Neural cell (in vitro differentiated cells): ENCODE results near the gene ATOX1. TPM values are rescaled to one million over a fixed set of nuclear protein-coding genes. Genes with fewer than 3 reads are reported as not detected.
A peak's percentile ranks its signal among the peaks of the same experiment; 100 is the strongest.

Experiments
- H2AFZ ChIP-seq: fragments of 200-600, 300-800 bp; sonication (generic), shearing (Covaris generic); 2 replicates; pipeline ENCODE4 v1.6.0; 2014; ENCODE audit warnings: low read depth, mild to moderate bottlenecking, antibody characterized with exemption, low read length, moderate library complexity
- H3F3A ChIP-seq: fragments of 200-600 bp; shearing (Covaris generic); 2 replicates; pipeline ENCODE4 v1.6.1; 2016; ENCODE audit warnings: mild to moderate bottlenecking, moderate library complexity, mixed read lengths, antibody characterized with exemption, low read length; ENCODE audit not compliant: insufficient read depth, poor library complexity, severe bottlenecking
- H3K27ac ChIP-seq: fragments of 200-600, 300-800 bp; sonication (generic), shearing (Covaris generic); 2 replicates; pipeline ENCODE4 v1.5.1; 2014; ENCODE audit warnings: mild to moderate bottlenecking, low read length, moderate library complexity
- H3K27me3 ChIP-seq: fragments of 300-800, 200-600 bp; sonication (generic), shearing (Covaris generic); 2 replicates; pipeline ENCODE4 v1.6.0; 2014; ENCODE audit warnings: mild to moderate bottlenecking, low read depth, low read length, moderate library complexity; ENCODE audit not compliant: insufficient read depth
- H3K36me3 ChIP-seq: fragments of 300-800, 200-600 bp; sonication (generic), shearing (Covaris generic); 2 replicates; pipeline ENCODE4 v1.5.1; 2014; ENCODE audit warnings: mild to moderate bottlenecking, antibody characterized with exemption, low read length, moderate library complexity; ENCODE audit not compliant: insufficient read depth
- H3K4me2 ChIP-seq: fragments of 300-800, 200-600 bp; sonication (generic), shearing (Covaris generic); 2 replicates; pipeline ENCODE4 v1.6.0; 2014; ENCODE audit warnings: mild to moderate bottlenecking, low read length
- H3K4me3 ChIP-seq: fragments of 300-800, 200-600 bp; sonication (generic), shearing (Covaris generic); 2 replicates; pipeline ENCODE4 v1.5.1; 2014; ENCODE audit warnings: mild to moderate bottlenecking, low read length, moderate library complexity
- H3K79me2 ChIP-seq: fragments of 200-600 bp; shearing (Covaris generic); replicated peaks from 2 replicates; pipeline ENCODE4 v1.6.0; 2014; ENCODE audit warnings: mild to moderate bottlenecking, low read length, moderate library complexity; ENCODE audit not compliant: insufficient read depth
- H3K9ac ChIP-seq: fragments of 300-800, 200-600 bp; sonication (generic), shearing (Covaris generic); 2 replicates; pipeline ENCODE4 v1.6.1; 2016; ENCODE audit warnings: mild to moderate bottlenecking, low read length, mixed read lengths
- H3K9me2 ChIP-seq: fragments of 200-600 bp; shearing (Covaris generic); 2 replicates; pipeline ENCODE4 v1.6.1; 2016; ENCODE audit warnings: mild to moderate bottlenecking, low read length, mixed read lengths; ENCODE audit not compliant: insufficient read depth
- H3K9me3 ChIP-seq: fragments of 200-600, 300-800 bp; sonication (generic), shearing (Covaris generic); 2 replicates; pipeline ENCODE4 v1.6.1; 2016; ENCODE audit warnings: mild to moderate bottlenecking, mixed run types, low read length, moderate library complexity, mixed read lengths
- H4K20me1 ChIP-seq: fragments of 200-600 bp; shearing (Covaris generic); 2 replicates; pipeline ENCODE4 v1.6.1; 2016; ENCODE audit warnings: mild to moderate bottlenecking, mixed run types; ENCODE audit not compliant: insufficient read depth
- EP300 ChIP-seq: fragments of 450-650 bp; conservative IDR thresholded peaks from 2 replicates; pipeline ENCODE4 v1.6.1; 2014; ENCODE audit warnings: antibody characterized with exemption, mild to moderate bottlenecking, moderate library complexity; ENCODE audit not compliant: poor library complexity, severe bottlenecking
- EZH2 ChIP-seq: fragments of 200-600, 300-800 bp; shearing (Covaris generic), sonication (generic); IDR thresholded peaks from 2 replicates; pipeline ENCODE4 v1.6.1; 2014; ENCODE audit warnings: antibody characterized with exemption, low read length, borderline replicate concordance, mild to moderate bottlenecking; ENCODE audit not compliant: insufficient read depth, poor library complexity, severe bottlenecking
- MXI1 ChIP-seq: fragments of 450-650 bp; conservative IDR thresholded peaks from 2 replicates; pipeline ENCODE4 v1.6.1; 2014; ENCODE audit warnings: antibody characterized with exemption, mild to moderate bottlenecking; ENCODE audit not compliant: poor library complexity, severe bottlenecking
- POLR2AphosphoS5 ChIP-seq: IDR thresholded peaks from 2 replicates; pipeline ENCODE4 v1.6.1; 2012
- RAD21 ChIP-seq: fragments of 450-650 bp; conservative IDR thresholded peaks from 2 replicates; pipeline ENCODE4 v1.6.1; 2014; ENCODE audit warnings: antibody characterized with exemption, mild to moderate bottlenecking, moderate library complexity
- SMC3 ChIP-seq: fragments of 450-650 bp; conservative IDR thresholded peaks from 2 replicates; pipeline ENCODE4 v1.6.1; 2014; ENCODE audit warnings: antibody characterized with exemption, mild to moderate bottlenecking, moderate library complexity; ENCODE audit not compliant: poor library complexity
- TAF1 ChIP-seq: IDR thresholded peaks from 2 replicates; pipeline ENCODE4 v1.6.1; 2012; ENCODE audit warnings: low read depth
- polyA plus RNA-seq: library from polyadenylated mRNA; depleted of rRNA; stranded (reverse); fragments of >200 nt; gene quantifications from 2 replicates; pipeline ENCODE4 v1.2.3, GENCODE V29; 2014
- TF ChIP-seq, protein P1 (sequence below): fragments of 450-650 bp; IDR thresholded peaks from 2 replicates; pipeline ENCODE4 v1.5.1; 2014; ENCODE audit warnings: antibody characterized with exemption, mild to moderate bottlenecking, moderate library complexity; ENCODE audit not compliant: poor library complexity, severe bottlenecking
- TF ChIP-seq, protein P2 (sequence below): IDR thresholded peaks from 2 replicates; pipeline ENCODE4 v1.6.1; 2012; ENCODE audit warnings: borderline replicate concordance

The ATOX1 gene
- polyA plus RNA-seq, 1 donor from 2014 or later, result 79.9 TPM

DNA sequence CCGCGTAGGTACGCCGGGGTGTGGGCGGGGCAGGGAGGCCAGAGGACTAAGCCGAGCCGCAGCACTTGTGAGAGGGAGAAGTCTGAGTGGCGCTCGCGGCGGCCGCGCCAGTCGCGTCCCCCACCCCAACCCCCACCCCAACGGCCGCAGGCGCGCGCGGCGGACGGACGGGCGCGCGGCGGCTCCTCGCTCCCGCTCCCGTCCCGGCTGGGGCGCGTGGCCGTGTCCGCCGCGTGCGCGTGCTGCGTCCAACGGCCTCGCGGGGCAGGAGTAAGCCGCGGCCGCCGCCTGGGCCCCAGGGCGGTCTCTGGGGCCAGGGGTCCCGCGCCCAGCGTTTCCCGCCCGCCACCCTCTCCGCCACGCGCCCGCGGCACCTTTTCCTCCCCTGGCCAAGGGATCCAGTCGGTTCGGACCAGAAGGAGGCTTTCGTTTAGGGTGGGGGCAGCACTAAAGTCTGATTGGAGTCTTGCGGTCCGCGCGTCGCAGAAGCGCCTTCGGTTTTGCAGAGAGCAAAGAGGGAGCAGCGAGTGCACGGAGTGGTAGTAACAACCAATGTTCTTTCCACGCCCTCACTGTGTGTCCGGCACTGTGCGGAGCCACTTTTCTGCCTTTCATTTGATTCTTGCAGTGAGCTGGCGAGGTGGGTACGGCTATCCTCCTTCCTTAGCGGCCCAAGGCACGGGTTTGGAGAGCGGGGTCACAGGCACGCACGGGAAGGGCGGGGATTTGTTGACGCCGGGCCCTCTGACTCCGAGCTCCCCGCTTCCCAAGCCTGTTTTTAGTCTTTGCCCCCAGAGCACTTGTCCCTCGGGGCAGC lies 13.8 kb upstream of the ATOX1 start:
- Histone ChIP-seq H3K9me3 (no peaks in the 10 kb centered on the region), H3F3A (no peaks in the 10 kb centered on the region), H3K4me3 (peak overlapping the region; percentile 73), H3K9me2 (no peaks in the 10 kb centered on the region), H3K9ac (peak overlapping the region; percentile 70), H3K4me2 (peak overlapping the region; percentile 85), H4K20me1 (peaks cover 5% of the 10 kb centered on the region), H3K79me2 (peaks cover 38% of the 10 kb centered on the region), H3K36me3 (no peaks in the 10 kb centered on the region), H2AFZ (no peak overlapping the region), H3K27ac (peak overlapping the region; percentile 58), H3K27me3 (no peaks in the 10 kb centered on the region)
- TF ChIP-seq POLR2AphosphoS5 (no peak), TAF1 (peak; percentile 22), MXI1 (peak; percentile 26)
- TF ChIP-seq, protein P1, sequence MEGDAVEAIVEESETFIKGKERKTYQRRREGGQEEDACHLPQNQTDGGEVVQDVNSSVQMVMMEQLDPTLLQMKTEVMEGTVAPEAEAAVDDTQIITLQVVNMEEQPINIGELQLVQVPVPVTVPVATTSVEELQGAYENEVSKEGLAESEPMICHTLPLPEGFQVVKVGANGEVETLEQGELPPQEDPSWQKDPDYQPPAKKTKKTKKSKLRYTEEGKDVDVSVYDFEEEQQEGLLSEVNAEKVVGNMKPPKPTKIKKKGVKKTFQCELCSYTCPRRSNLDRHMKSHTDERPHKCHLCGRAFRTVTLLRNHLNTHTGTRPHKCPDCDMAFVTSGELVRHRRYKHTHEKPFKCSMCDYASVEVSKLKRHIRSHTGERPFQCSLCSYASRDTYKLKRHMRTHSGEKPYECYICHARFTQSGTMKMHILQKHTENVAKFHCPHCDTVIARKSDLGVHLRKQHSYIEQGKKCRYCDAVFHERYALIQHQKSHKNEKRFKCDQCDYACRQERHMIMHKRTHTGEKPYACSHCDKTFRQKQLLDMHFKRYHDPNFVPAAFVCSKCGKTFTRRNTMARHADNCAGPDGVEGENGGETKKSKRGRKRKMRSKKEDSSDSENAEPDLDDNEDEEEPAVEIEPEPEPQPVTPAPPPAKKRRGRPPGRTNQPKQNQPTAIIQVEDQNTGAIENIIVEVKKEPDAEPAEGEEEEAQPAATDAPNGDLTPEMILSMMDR, result no peak

DNA sequence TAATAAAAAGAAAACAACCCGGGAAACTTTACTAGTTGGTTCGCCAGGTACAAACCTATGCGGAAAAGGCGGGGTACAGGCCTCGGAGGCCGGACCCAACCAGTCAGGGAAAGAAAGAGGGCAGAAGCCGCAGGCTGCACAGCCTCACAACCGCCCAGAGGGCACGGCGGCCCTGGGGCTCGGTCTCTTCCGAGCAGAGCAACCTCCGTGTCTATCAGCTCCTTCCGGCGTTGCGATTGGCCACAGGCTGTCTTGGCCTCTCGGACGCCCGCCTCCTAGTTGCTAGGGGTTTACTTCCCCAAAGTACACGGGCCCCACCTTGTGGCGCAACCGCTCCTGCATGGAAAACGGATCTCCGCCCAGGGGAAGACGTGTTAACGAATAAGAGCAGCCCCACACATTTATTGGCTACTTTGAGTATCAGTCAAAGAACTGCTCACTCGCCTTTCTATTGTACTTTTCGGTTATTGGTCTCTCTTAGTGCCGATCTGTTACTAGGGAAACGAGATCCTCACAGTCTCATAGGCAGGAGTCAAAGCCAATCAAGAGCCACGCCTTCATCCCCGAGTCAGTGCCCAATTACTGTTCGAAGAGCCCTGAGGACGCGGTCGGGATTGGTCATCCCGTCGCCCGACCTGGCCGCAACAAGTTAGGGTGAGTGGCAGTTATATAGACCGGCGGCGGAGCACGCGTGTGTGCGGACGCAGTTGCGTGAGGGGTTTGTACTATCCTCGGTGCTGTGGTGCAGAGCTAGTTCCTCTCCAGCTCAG lies 13.0 kb upstream of the ATOX1 start, which contains the start of gene G3BP1:
Gene G3BP1, plus strand, starts transcription at position 696 of the 770 bp plus-strand sequence. CDS start 14,667 bp downstream, outside the sequence.
- Histone ChIP-seq H2AFZ (peak within 1 kb of the TSS; percentile 75), H3K4me3 (peak within 1 kb of the TSS; percentile 73), H3K27me3 (no peaks in the 10 kb centered on the region), H4K20me1 (peaks cover 5% of the 10 kb centered on the region), H3K36me3 (no peaks in the 10 kb centered on the region), H3K4me2 (peak within 1 kb of the TSS; percentile 85), H3K27ac (peak within 1 kb of the TSS; percentile 88), H3F3A (no peaks in the 10 kb centered on the region), H3K9ac (peak within 1 kb of the TSS; percentile 78), H3K9me3 (no peaks in the 10 kb centered on the region), H3K9me2 (no peaks in the 10 kb centered on the region), H3K79me2 (peaks cover 30% of the 10 kb centered on the region)
- TF ChIP-seq SMC3, result peak; percentile 57
- peak; percentile 63 for TF ChIP-seq EP300
- peak; percentile 79 for TF ChIP-seq RAD21
- TF ChIP-seq POLR2AphosphoS5, result peak; percentile 99
- TF ChIP-seq, protein P2, sequence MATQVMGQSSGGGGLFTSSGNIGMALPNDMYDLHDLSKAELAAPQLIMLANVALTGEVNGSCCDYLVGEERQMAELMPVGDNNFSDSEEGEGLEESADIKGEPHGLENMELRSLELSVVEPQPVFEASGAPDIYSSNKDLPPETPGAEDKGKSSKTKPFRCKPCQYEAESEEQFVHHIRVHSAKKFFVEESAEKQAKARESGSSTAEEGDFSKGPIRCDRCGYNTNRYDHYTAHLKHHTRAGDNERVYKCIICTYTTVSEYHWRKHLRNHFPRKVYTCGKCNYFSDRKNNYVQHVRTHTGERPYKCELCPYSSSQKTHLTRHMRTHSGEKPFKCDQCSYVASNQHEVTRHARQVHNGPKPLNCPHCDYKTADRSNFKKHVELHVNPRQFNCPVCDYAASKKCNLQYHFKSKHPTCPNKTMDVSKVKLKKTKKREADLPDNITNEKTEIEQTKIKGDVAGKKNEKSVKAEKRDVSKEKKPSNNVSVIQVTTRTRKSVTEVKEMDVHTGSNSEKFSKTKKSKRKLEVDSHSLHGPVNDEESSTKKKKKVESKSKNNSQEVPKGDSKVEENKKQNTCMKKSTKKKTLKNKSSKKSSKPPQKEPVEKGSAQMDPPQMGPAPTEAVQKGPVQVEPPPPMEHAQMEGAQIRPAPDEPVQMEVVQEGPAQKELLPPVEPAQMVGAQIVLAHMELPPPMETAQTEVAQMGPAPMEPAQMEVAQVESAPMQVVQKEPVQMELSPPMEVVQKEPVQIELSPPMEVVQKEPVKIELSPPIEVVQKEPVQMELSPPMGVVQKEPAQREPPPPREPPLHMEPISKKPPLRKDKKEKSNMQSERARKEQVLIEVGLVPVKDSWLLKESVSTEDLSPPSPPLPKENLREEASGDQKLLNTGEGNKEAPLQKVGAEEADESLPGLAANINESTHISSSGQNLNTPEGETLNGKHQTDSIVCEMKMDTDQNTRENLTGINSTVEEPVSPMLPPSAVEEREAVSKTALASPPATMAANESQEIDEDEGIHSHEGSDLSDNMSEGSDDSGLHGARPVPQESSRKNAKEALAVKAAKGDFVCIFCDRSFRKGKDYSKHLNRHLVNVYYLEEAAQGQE, result peak; percentile 54
- peak; percentile 88 for TF ChIP-seq MXI1
- TF ChIP-seq, protein P1, result peak; percentile 97
- no peak for TF ChIP-seq EZH2
- TF ChIP-seq TAF1, result peak; percentile 83
